Central memory CD8-positive, alpha-beta T cell (primary cell): ENCODE results near the gene PLEKHS1.

ENCODE experiments used
- ATAC-seq: fragments of 150-1000 bp; cut with Tn5 transposase; replicated peaks from 2 replicates; pipeline ENCODE4 v1.10.0; 2022; ENCODE audit warnings: mild to moderate bottlenecking, moderate FRiP score, moderate number of reproducible peaks; ENCODE audit not compliant: poor library complexity, severe bottlenecking; ENCODE audit errors: extremely low read depth
- DNase-seq, 2 donors: peaks; one replicate each; pipeline ENCODE4 v3.0.0; 2021; ENCODE audit warnings: low spot score in 2 of 2
- H3K27ac Mint-ChIP-seq: one replicate; pipeline ENCODE4 v1.8.0; 2022; ENCODE audit warnings: low read depth, mild to moderate bottlenecking, moderate library complexity, mixed read lengths
- H3K27me3 Mint-ChIP-seq: one replicate; pipeline ENCODE4 v1.8.0; 2022; ENCODE audit warnings: mixed read lengths
- H3K36me3 Mint-ChIP-seq: one replicate; pipeline ENCODE4 v1.8.0; 2022; ENCODE audit warnings: mild to moderate bottlenecking, moderate library complexity, mixed read lengths; ENCODE audit not compliant: insufficient read depth
- H3K4me1 Mint-ChIP-seq: one replicate; pipeline ENCODE4 v1.8.0; 2022; ENCODE audit warnings: mixed read lengths
- H3K4me3 Mint-ChIP-seq: one replicate; pipeline ENCODE4 v1.8.0; 2022; ENCODE audit warnings: mild to moderate bottlenecking, moderate library complexity, mixed read lengths
- H3K9me3 Mint-ChIP-seq: one replicate; pipeline ENCODE4 v1.8.0; 2022; ENCODE audit warnings: mixed read lengths

PLEKHS1 gene

DNA sequence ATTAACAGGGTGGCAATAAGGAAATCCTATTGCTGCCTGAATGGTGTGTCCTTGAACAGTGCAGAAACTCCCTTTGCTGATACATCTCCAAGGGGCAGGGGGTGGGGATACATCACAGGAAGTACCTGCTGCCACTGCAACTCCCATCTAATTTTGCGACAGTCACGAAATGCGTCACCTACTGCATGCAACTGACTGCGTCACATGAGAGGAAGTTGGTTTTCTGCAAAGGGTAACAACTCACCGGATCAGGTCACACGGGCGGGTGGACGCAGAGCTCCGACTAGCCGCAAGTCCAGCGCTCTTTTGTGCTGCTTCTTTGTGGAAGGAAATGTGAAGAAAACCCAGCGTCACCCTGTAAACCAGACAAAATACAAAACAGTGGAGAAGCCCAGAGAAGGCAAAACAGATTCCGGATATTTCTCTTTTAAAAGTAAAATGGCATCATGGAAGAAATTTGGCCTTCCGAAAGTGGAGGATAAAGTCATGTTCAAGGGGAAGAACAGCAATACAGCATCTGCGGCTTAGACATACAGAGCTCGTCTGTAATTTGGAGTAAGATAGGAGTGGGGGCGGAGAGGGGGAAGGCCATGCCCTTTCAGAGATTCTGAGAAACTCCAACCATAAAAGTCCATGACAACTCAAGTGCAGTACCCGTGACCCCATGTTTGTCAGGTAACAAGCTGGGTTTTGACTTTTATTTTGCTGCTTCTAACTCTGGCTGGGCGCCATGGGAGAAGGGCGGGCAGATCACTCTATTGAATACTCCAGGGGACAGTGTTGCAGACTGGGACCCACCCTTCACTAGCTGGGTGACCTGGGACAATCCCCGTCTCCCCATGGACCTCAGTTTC lies 32.3 kb upstream of the PLEKHS1 start:
- peaks cover 33% of the 10 kb centered on the region for H3K36me3 Mint-ChIP-seq
- no peak overlapping the region for H3K4me3 Mint-ChIP-seq
- H3K27ac Mint-ChIP-seq: no peak overlapping the region
- H3K27me3 Mint-ChIP-seq: no peaks in the 10 kb centered on the region
- ATAC-seq (no peak), DNase-seq (no peak)
- peaks cover 5% of the 10 kb centered on the region for H3K4me1 Mint-ChIP-seq
- H3K9me3 Mint-ChIP-seq: no peaks in the 10 kb centered on the region

DNA sequence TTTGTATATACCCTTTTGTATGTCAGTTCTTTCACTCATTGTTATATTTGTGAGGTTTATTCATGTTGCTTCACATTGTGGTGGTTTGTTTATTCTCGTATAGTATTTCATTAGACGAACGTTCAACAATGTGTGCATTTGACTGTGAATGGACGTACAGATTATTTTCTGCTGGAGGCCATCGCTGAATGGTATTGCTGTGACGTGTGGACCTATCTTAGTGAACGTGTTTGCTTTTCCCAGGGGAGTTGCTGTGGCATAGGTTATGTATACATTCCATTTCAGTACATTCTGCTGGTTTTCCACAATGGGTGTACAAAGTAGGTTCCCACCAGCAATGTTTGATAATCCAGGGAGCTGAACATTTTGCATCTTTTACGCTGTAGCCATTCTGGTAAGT lies 31.1 kb upstream of the PLEKHS1 start:
- no peak for ATAC-seq
- peaks cover 40% of the 10 kb centered on the region for H3K36me3 Mint-ChIP-seq
- no peak for DNase-seq
- no peak overlapping the region for H3K4me3 Mint-ChIP-seq
- no peaks in the 10 kb centered on the region for H3K27me3 Mint-ChIP-seq
- no peaks in the 10 kb centered on the region for H3K9me3 Mint-ChIP-seq
- H3K4me1 Mint-ChIP-seq: peaks cover 5% of the 10 kb centered on the region
- H3K27ac Mint-ChIP-seq: no peak overlapping the region

- H3K27ac Mint-ChIP-seq: no peak overlapping the region
- H3K4me3 Mint-ChIP-seq: no peak overlapping the region
- H3K9me3 Mint-ChIP-seq: no peaks in the 10 kb centered on the region
- DNase-seq (no peak), ATAC-seq (no peak)
- peaks cover 13% of the 10 kb centered on the region for H3K36me3 Mint-ChIP-seq
- no peaks in the 10 kb centered on the region for H3K4me1 Mint-ChIP-seq
- no peaks in the 10 kb centered on the region for H3K27me3 Mint-ChIP-seq
Measured at GRCh38 chr10:113732160-113732881, 19.2 kb upstream of the PLEKHS1 start.

- ATAC-seq: no peak
- DNase-seq: no peak
Measured at GRCh38 chr10:113732966-113733365, 18.5 kb upstream of the PLEKHS1 start.

DNA sequence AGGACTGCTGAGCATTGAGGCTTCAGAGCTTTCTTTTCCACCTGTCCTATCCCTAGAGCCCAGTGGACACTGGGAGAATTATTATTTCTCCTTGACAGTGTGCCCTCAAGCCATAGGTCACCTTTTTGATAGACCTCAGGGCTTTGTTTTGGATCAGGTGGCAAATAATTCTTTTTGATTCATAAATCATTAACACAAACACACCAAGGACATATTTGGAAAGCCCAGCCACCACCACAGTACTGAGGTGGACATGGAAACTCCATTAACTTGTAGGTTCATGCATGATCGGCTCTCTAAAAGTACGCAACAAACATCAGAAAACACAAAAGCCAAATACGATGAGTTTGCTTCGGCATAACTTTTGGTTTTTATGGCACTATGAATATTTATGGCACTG lies 17.8 kb upstream of the PLEKHS1 start:
- H3K4me3 Mint-ChIP-seq: no peak overlapping the region
- peaks cover 6% of the 10 kb centered on the region for H3K36me3 Mint-ChIP-seq
- H3K27me3 Mint-ChIP-seq: no peaks in the 10 kb centered on the region
- H3K9me3 Mint-ChIP-seq: no peaks in the 10 kb centered on the region
- H3K4me1 Mint-ChIP-seq: no peaks in the 10 kb centered on the region
- ATAC-seq (no peak), DNase-seq (no peak)
- no peak overlapping the region for H3K27ac Mint-ChIP-seq

More at GRCh38 chr10:113732966-113733365, 18.5 kb upstream of the PLEKHS1 start:
- Mint-ChIP-seq H3K9me3 (no peaks in the 10 kb centered on the region), H3K4me1 (no peaks in the 10 kb centered on the region), H3K4me3 (no peak overlapping the region), H3K27ac (no peak overlapping the region), H3K36me3 (peaks cover 10% of the 10 kb centered on the region), H3K27me3 (no peaks in the 10 kb centered on the region)

- no peak overlapping the region for H3K27ac Mint-ChIP-seq
- DNase-seq (no peak), ATAC-seq (no peak)
- H3K36me3 Mint-ChIP-seq: peaks cover 2% of the 10 kb centered on the region
- H3K4me1 Mint-ChIP-seq: no peaks in the 10 kb centered on the region
- H3K4me3 Mint-ChIP-seq: no peak overlapping the region
- no peaks in the 10 kb centered on the region for H3K9me3 Mint-ChIP-seq
- no peaks in the 10 kb centered on the region for H3K27me3 Mint-ChIP-seq
Measured at GRCh38 chr10:113735913-113736312, 15.6 kb upstream of the PLEKHS1 start.

DNA sequence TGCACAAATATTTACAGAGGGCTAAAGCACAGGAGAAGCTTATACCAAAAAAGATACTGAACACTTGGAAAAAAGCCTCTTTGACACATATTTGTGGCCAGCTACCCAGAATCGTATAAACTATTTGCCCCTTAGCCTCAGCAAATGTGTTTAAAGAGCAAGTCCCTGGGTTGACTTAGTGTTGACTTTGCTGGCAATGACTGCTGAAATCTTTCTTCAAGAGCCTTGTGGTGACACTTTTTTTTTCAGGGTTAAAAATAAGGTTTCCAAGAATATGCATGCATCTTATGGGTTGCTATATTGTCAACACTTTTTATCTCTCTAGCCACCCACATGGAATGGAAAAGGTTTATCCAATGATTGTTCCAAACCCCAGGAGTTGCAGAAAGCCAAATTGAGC lies 14.9 kb upstream of the PLEKHS1 start:
- ATAC-seq (no peak), DNase-seq (no peak)
- Mint-ChIP-seq H3K4me1 (no peaks in the 10 kb centered on the region), H3K27me3 (no peaks in the 10 kb centered on the region), H3K9me3 (no peaks in the 10 kb centered on the region), H3K27ac (no peak overlapping the region), H3K4me3 (no peak overlapping the region), H3K36me3 (no peaks in the 10 kb centered on the region)

DNA sequence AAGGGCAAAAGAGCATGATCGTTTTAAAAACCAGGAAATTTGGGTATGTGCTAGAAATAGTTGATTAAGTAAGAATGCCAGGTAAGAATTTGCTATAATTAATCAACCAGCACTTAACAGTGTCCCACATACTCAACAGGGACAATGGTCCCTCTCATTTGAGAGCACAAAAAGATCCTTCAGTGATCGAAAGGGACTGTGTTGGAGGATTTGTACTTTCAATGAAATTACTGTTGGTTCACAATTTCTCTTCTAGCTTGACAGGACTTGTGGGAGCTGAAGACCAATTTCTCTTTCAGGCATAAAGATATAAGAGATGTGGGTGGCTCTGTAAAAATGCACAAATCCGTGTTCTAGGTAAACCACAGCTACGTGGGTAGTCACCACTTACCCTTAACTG lies 12.5 kb upstream of the PLEKHS1 start:
- Mint-ChIP-seq H3K4me3 (no peak overlapping the region), H3K9me3 (no peaks in the 10 kb centered on the region), H3K27me3 (peaks cover 12% of the 10 kb centered on the region), H3K36me3 (no peaks in the 10 kb centered on the region), H3K4me1 (no peaks in the 10 kb centered on the region), H3K27ac (peak overlapping the region; percentile 42)
- no peak for DNase-seq
- no peak for ATAC-seq

DNA sequence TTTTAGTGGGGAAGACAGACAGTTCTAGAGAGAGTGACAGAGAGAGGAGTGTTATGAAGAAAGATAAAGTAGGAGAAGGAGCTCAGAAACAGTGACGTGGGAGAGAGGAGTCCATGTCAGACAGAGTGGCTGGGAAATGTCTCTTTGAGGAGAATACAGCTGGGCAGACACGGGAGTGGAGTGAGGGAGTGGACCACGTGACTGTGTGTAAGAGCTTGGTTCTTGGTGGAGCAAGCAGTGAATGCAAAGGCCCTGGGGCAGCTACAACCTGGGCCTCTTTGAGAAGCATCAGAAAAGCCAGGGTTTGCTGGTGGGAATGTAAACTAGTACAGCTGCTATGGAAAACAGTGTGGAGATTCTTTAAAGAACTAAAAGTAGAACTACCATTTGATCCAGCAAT lies 11.9 kb upstream of the PLEKHS1 start:
- Mint-ChIP-seq H3K27me3 (peaks cover 18% of the 10 kb centered on the region), H3K4me1 (no peaks in the 10 kb centered on the region), H3K4me3 (no peak overlapping the region), H3K36me3 (no peaks in the 10 kb centered on the region), H3K27ac (no peak overlapping the region), H3K9me3 (no peaks in the 10 kb centered on the region)
- no peak for ATAC-seq
- DNase-seq: no peak

DNA sequence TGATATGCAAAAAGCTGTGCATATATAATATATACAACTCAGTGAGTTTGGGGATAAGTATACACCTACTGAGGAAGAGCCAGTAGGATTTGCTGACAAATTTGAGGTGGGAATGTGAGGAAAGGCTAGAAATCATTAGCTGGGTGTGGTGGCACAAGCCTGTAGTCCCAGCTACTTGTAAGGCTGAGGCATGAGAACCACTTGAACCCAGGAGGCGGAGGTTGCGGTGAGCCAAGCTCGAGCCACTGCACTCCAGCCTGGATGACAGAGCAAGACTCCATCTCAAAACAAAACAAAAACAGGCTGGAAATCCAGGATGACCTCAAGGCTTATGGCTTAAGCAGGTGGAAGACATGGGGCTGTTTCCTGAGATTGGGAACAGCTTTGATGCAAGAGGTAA lies 10.6 kb upstream of the PLEKHS1 start:
- Mint-ChIP-seq H3K27ac (no peak overlapping the region), H3K4me3 (no peak overlapping the region), H3K9me3 (no peaks in the 10 kb centered on the region), H3K36me3 (no peaks in the 10 kb centered on the region), H3K4me1 (no peaks in the 10 kb centered on the region), H3K27me3 (peaks cover 23% of the 10 kb centered on the region)
- ATAC-seq (no peak), DNase-seq (no peak)

DNA sequence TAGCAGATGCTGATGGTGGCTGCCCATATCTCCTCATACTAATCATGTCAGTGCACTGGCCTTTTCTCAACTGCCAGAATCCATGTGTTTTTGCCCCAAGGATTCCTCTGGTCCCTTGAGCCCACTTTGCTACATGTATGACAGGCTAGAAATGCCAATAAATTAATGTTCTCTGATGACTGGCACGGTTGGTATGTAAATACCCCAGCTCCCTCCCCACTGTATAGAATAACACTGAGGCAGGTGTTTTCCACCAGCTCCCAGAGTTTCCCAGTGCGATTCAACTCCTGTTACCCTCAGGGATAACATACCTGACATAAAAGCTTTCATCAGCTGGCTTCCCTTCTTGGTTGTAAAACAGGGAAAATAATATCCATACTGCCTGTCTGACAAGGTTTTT lies 9.0 kb upstream of the PLEKHS1 start:
- no peak for DNase-seq
- Mint-ChIP-seq H3K9me3 (no peaks in the 10 kb centered on the region), H3K4me1 (no peaks in the 10 kb centered on the region), H3K36me3 (no peaks in the 10 kb centered on the region), H3K27me3 (peaks cover 23% of the 10 kb centered on the region), H3K27ac (no peak overlapping the region), H3K4me3 (no peak overlapping the region)
- no peak for ATAC-seq

DNA sequence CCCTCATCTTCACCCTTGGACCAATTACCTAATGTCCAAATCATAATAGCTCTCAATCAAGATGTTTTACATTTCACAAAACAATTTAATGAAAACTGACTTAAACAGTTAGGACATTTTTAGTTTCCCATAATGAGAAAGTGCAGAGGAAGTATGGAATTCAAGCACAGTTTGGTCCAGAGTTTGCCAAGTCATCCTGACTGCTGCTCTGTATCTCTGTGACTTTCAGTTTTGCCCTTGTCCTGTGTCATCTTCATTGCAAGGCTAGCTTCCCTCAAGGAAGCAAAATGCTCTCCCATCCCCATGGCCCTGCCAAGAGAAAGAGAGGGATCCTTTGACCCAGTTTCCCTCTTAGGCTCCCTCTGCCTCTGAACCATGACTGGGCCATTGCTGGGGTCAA lies 7.9 kb upstream of the PLEKHS1 start:
- no peak for ATAC-seq
- H3K36me3 Mint-ChIP-seq: no peaks in the 10 kb centered on the region
- no peaks in the 10 kb centered on the region for H3K9me3 Mint-ChIP-seq
- no peaks in the 10 kb centered on the region for H3K4me1 Mint-ChIP-seq
- peaks cover 23% of the 10 kb centered on the region for H3K27me3 Mint-ChIP-seq
- H3K4me3 Mint-ChIP-seq: no peak overlapping the region
- no peak overlapping the region for H3K27ac Mint-ChIP-seq
- no peak for DNase-seq

DNA sequence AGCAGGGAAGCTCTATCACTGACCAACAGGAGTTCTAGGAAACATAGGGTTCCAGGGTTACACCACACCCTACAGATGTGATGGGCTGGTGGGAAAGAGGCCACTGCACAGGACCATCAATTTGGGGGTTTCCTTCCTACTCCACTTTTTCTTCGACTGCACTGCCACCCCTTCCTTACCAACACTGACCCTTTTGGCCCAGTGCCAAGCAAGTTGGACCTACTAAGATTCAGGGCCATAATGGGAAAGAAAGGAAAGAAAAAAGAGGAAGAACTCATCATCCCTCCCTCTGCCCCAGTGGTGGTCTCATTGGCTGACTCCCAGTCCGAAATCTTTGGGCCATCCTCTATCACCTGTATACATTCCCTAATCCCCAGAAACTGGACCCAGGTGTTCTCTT lies 6.1 kb upstream of the PLEKHS1 start:
- Mint-ChIP-seq H3K36me3 (no peaks in the 10 kb centered on the region), H3K9me3 (no peaks in the 10 kb centered on the region), H3K27me3 (peaks cover 23% of the 10 kb centered on the region), H3K4me3 (no peak overlapping the region), H3K27ac (no peak overlapping the region), H3K4me1 (no peaks in the 10 kb centered on the region)
- DNase-seq: no peak
- ATAC-seq: no peak
